ENCODE data around the gene TCF12.

TCF12 gene

DNA sequence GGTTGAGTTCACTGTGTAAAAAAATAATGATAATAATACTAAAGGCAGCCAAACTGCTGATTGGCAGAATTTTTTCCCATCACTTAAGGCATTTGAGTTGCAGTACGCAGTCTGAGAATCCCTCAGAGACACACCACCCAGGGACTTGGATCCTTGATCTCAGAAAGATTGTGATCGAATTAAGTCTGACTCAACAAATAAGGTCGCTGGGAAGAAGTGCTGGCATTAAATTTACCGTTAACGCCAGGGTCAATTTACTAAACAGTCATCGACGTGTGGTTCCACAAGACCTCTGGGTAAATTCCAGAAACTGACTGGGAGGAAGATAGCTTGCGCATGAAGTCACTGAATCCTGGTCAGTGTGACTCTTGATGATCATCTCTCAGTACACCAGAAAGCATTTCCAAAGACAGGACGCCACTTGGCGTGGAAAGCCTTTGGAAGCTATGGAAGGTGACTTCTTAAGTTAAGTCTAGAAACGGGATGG, 409.6 kb downstream of the TCF12 start:
- no peaks in the 10 kb centered on the region for H3K9me3 ChIP-seq
- in situ Hi-C loops (cut with MboI; ENCODE audit: low sequenced_read_pairs), result no loop called here
- H3K27me3 ChIP-seq (ENCODE audit: low read depth), result no peaks in the 10 kb centered on the region; the same call in 1 of the 2 replicates
- no peak overlapping the region for H3K4me3 ChIP-seq
- peaks cover 6% of the 10 kb centered on the region for H3K4me1 ChIP-seq
- DNase-seq (ENCODE audit: low spot score in 2 of 2), result no peak
- H3K36me3 ChIP-seq (replicated peaks), result no peaks in the 10 kb centered on the region

DNA sequence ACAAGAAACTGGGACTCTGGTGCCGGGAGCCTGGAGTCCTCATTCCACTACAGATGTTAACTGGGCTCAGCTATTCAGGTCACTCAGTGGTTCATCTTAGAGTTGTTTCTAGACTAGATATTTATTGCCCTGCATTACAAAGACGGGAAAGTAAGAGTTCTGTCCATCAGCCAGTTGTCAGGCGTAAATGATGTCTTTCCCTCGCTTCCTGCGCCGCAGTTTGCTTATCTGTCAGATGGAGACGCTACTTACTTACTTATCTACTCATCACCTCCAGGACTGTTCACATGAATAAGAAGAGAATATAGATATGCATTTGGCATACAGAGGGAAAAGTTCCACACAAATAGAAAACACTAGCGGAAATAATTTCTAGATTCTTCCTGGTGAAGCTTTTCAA, 410.0 kb downstream of the TCF12 start:
- H3K4me3 ChIP-seq, result no peak overlapping the region
- in situ Hi-C loops (cut with MboI; ENCODE audit: low sequenced_read_pairs), result no loop called here

DNA sequence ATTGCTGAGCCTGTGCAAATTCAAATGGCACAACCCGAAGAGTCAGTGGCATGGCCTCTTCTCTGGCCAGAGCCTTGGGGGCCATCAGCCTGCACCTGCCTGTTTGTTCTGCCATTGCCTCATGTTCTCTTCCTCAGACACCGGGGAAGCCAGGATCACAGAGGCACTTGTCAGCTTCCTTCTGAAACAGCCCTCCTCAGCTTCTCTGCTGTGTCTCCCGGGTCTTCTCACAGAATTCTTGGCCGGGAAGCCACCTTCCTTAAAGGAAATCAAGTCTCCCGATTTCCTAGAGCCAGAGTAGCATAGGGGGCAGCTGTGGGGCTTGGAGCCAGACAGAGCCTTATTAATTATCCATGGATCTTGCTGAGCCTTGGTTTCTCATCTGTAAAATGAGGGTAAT, 410.5 kb downstream of the TCF12 start:
- H3K27me3 ChIP-seq (ENCODE audit: low read depth), result no peaks in the 10 kb centered on the region; the same call in 1 of the 2 replicates
- in situ Hi-C loops (cut with MboI; ENCODE audit: low sequenced_read_pairs), result no loop called here

More for the DNA sequence above, 410.0 kb downstream of the TCF12 start:
- H3K4me1 ChIP-seq, result peaks cover 5% of the 10 kb centered on the region
- no peaks in the 10 kb centered on the region for H3K36me3 ChIP-seq (replicated peaks)
- no peaks in the 10 kb centered on the region; the same call in 1 of the 2 replicates for H3K27me3 ChIP-seq (ENCODE audit: low read depth)
- DNase-seq (ENCODE audit: low spot score in 2 of 2), result no peak
- no peaks in the 10 kb centered on the region for H3K9me3 ChIP-seq

DNA sequence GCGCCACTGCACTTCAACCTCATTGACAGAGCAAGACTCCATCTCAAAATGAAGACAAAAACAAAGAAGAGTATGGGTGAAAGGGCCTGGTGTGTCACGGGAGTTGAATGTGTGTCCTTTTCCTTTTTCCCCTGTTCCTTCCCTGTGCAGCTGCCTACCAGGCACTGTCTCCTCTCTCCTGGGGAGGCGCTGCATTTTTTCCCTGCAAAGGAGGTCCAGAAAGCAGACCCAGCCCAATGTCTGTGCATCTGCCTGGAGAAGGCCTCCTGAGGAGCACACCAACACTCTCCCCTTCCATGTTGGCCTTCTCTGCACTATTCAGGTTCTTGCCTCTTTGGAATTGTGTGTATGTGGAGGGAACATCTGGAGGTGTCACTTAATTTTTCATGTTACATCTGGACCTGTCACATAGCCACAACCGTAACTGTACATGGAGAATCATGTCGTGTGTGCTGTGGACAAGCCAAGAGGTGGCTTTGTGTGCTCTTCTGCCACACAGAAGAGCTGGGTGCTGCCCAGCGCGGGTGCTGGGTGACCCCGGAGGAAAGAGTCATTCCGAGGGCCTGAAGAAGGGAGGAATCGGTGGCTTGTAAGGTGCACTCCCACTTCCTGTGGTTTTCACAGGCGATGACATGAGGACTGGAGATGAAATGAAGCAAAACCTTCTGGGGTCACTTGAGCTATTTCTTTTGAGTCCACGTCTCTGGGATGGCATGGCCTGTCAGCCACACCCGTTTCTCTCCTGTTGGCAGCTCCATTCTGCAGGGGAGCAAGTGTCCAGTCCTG, 411.3 kb downstream of the TCF12 start:
- in situ Hi-C loops (cut with MboI; ENCODE audit: low sequenced_read_pairs), result no loop called here
- H3K4me1 ChIP-seq, result peaks cover under 1% of the 10 kb centered on the region; the same call in 1 of the 2 replicates
- no peak for DNase-seq (ENCODE audit: low spot score in 2 of 2)

More for the DNA sequence above, 410.5 kb downstream of the TCF12 start:
- no peaks in the 10 kb centered on the region for H3K9me3 ChIP-seq
- peaks cover 4% of the 10 kb centered on the region for H3K4me1 ChIP-seq
- no peak overlapping the region for H3K4me3 ChIP-seq
- H3K36me3 ChIP-seq (replicated peaks), result no peaks in the 10 kb centered on the region
- DNase-seq (ENCODE audit: low spot score in 2 of 2), result no peak

DNA sequence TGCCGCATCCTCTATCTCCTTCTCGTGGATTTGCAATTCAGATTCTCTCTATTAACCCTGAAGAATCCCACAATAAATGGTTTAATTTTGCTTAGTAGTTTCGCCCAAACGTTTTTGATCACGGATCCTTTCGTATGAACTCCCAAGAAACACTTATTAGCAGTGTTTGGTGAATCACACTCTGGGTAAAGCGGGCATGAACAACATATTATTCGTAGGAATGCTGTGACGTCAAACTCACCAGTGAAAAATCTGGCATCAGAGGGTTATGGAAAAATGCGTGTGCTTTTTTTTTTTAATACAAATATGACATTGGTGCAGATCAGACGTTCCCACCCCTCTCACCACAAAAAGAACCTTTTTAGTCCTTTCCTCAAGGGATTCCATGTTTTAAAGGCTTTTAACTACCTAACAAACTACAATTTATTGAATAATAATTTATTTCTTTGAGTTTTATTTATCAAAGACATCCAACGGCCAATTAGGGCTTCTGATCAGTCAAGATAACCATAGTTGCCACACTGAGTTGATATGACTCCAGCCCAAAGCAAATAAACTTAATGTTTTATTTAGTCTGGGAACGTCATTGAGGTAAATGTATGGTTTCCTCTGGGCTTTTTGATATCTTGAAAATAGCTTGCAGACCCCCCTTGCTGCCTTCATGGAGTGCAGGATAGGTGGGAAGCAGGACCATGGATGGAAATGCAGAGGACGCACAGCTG, 412.3 kb downstream of the TCF12 start:
- Histone ChIP-seq H3K9me3 (no peaks in the 10 kb centered on the region), H3K27me3 (ENCODE audit: low read depth) (no peaks in the 10 kb centered on the region; the same call in 1 of the 2 replicates), H3K4me3 (no peak overlapping the region), H3K36me3 (replicated peaks) (no peaks in the 10 kb centered on the region), H3K4me1 (no peaks in the 10 kb centered on the region)
- DNase-seq (ENCODE audit: low spot score in 2 of 2), result no peak
- in situ Hi-C loops (cut with MboI; ENCODE audit: low sequenced_read_pairs), result no loop called here

More for the DNA sequence above, 411.3 kb downstream of the TCF12 start:
- no peaks in the 10 kb centered on the region for H3K9me3 ChIP-seq
- H3K36me3 ChIP-seq (replicated peaks), result no peaks in the 10 kb centered on the region
- no peak overlapping the region for H3K4me3 ChIP-seq
- no peaks in the 10 kb centered on the region; the same call in 1 of the 2 replicates for H3K27me3 ChIP-seq (ENCODE audit: low read depth)

DNA sequence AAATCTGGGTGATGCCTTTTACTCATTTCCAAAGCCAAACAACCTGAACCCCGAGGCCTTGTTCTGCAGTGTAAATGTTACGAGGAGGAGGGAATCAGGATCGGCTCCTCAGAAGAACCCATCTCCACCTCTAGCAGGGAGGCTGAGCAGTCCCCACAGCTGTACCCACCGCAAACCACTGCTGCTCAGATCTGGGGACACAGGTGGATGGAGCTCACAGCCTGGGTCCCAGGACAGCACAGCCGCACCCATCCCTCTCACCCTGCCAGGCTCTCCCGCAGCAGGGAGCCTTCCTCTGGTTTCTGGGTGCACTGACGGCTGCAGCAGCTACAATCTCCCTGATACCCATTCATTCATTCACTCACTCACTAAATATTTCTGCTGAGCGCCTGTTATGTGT, 413.9 kb downstream of the TCF12 start:
- in situ Hi-C loops (cut with MboI; ENCODE audit: low sequenced_read_pairs), result no loop called here
- DNase-seq (ENCODE audit: low spot score in 2 of 2), result no peak
- no peaks in the 10 kb centered on the region for H3K9me3 ChIP-seq
- H3K27me3 ChIP-seq (ENCODE audit: low read depth), result no peaks in the 10 kb centered on the region; the same call in 1 of the 2 replicates
- H3K4me3 ChIP-seq, result no peak overlapping the region
- no peaks in the 10 kb centered on the region for H3K4me1 ChIP-seq
- no peaks in the 10 kb centered on the region for H3K36me3 ChIP-seq (replicated peaks)

DNA sequence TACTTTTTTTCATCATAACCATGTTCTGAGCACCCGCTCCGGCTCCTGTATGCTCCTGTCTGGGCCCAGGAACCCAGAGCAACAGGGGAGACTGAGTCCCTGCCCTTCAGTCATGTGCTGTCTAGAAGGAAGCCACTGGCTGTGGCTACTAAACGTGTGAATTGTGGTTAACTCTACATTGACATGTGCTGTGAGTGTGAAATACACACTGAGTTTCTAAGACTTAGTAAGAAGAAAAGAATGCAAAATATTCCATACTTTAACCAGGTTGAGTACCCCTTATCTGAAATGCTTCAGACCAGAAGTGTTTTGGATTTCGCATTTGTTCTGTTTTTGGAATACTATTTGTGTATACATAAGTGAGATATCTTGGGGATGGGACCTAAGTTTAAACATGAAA, 415.0 kb downstream of the TCF12 start:
- no peak for DNase-seq (ENCODE audit: low spot score in 2 of 2)
- in situ Hi-C loops (cut with MboI; ENCODE audit: low sequenced_read_pairs), result no loop called here
- no peak overlapping the region for H3K4me3 ChIP-seq
- H3K4me1 ChIP-seq, result no peaks in the 10 kb centered on the region
- H3K36me3 ChIP-seq (replicated peaks), result no peaks in the 10 kb centered on the region
- H3K27me3 ChIP-seq (ENCODE audit: low read depth), result no peaks in the 10 kb centered on the region
- no peaks in the 10 kb centered on the region for H3K9me3 ChIP-seq

DNA sequence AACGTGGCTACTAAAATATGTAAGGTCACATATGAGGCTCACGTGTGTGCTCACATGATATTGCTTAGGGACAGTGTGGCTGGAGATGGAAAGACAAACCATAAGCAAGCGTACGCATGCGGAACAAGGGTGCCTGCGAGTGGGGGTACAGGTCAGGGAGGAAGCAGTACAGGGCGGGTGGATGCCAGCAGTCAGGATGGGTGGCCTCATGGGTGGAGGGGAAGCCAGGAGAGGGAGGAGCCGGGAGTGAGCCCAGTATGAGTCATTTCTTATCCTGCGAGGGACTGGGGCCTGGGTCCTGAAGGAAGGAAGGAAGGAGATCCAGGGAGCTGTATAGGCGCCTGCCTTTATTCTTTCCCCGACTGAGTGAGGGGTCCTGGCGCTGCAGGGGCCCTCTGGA, 415.8 kb downstream of the TCF12 start:
- no peaks in the 10 kb centered on the region for H3K9me3 ChIP-seq
- DNase-seq (ENCODE audit: low spot score in 2 of 2), result no peak
- H3K36me3 ChIP-seq (replicated peaks), result no peaks in the 10 kb centered on the region
- H3K4me1 ChIP-seq, result no peaks in the 10 kb centered on the region
- no peak overlapping the region for H3K4me3 ChIP-seq
- in situ Hi-C loops (cut with MboI; ENCODE audit: low sequenced_read_pairs), result no loop called here
- no peaks in the 10 kb centered on the region for H3K27me3 ChIP-seq (ENCODE audit: low read depth)

DNA sequence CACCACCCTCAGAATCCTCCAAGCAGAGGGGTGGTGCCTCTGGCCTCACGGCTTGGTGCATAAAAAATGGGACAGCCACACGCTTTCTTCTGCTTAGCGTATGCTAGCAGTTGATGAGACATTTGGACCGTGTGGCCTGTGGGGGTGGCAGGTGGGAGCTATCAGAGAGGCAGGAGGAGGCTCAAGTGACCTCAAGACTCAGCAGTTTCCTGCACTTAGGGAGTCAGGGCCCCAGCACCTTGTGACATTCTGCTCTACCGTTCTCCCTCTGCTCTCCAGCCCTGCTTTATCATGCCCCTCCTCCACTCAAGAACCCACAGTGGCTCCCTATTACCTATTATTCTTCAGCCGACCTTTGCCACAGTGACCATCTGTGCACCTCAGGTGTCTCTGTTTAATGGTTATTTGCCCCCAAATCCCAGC, 416.9 kb downstream of the TCF12 start:
- Histone ChIP-seq H3K4me1 (no peaks in the 10 kb centered on the region), H3K9me3 (no peaks in the 10 kb centered on the region), H3K36me3 (replicated peaks) (no peaks in the 10 kb centered on the region), H3K4me3 (no peak overlapping the region), H3K27me3 (ENCODE audit: low read depth) (no peaks in the 10 kb centered on the region)
- no peak for DNase-seq (ENCODE audit: low spot score in 2 of 2)
- in situ Hi-C loops (cut with MboI; ENCODE audit: low sequenced_read_pairs), result no loop called here

DNA sequence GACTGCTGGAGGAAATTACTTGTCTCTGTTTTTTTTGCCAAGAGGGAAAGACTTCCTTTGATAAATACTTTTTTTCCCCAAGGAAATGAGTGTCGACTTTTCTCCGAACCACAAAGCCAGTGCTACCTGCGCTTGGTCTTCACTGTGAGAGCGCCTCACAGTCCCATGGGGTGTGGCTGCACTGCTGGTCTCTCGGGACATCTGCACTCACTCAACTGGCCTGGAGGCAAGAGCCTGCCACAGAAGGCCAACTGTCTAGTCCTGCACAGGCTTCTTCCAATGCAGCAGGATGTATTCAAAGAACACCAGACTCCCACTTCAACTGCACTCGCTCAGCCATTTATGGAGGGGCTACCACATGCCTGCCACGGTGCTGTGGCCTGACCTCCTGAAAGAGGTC, 417.3 kb downstream of the TCF12 start:
- no peaks in the 10 kb centered on the region for H3K4me1 ChIP-seq
- in situ Hi-C loops (cut with MboI; ENCODE audit: low sequenced_read_pairs), result no loop called here

DNA sequence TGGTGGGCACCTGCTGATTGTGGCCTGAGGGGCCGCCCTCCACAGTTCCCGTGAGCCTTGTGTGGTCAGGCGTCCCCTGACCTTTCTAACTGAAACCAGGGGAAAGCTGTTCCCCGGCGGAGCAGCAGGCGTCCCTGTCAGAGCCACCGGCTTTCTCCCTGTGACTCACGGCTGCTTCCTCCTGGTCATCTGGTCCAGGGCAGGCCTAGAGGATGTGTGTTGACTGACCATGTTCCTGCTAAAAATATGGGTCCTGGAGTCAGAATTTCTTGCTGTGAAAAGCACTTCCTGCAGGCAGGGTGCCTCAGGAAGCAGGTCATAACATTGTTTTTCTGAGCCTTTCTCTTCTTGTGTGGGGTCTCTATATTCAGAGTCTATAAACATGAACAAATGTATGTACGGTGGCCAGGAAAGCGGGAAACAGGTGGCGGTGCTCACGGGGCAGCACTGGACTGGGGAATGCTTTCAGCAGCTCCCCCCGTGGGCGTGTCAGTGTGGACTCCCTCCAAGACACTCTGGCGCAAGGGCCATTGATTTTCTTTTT, 419.5 kb downstream of the TCF12 start:
- Histone ChIP-seq H3K27me3 (ENCODE audit: low read depth) (no peaks in the 10 kb centered on the region), H3K4me3 (no peak overlapping the region), H3K4me1 (no peaks in the 10 kb centered on the region), H3K36me3 (replicated peaks) (no peaks in the 10 kb centered on the region), H3K9me3 (no peaks in the 10 kb centered on the region)
- in situ Hi-C loops (cut with MboI; ENCODE audit: low sequenced_read_pairs), result no loop called here
- DNase-seq (ENCODE audit: low spot score in 2 of 2), result peak in 1 of 2 experiments; percentile 42

More for the DNA sequence above, 417.3 kb downstream of the TCF12 start:
- no peak for DNase-seq (ENCODE audit: low spot score in 2 of 2)
- no peak overlapping the region for H3K4me3 ChIP-seq
- no peaks in the 10 kb centered on the region for H3K9me3 ChIP-seq
- no peaks in the 10 kb centered on the region for H3K27me3 ChIP-seq (ENCODE audit: low read depth)
- H3K36me3 ChIP-seq (replicated peaks), result no peaks in the 10 kb centered on the region

DNA sequence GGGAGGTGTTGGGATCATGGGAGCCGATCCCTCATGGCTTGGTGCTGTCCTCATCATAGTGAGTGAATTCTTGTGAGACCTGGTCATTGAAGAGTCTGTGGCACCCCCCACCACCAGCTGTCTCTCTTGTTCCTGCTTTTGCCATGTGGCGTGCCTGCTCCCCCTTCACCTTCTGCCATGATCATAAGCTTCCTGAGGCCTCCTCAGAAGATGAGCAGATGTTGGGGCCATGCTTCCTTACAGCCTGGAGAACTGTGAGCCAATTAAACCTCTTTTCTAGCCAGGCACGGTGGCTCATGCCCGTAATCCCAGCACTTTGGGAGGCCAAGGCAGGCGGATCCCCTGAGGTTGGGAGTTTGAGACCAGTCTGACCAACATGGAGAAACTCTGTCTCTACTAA, 420.9 kb downstream of the TCF12 start:
- H3K4me1 ChIP-seq, result no peaks in the 10 kb centered on the region
- no peaks in the 10 kb centered on the region for H3K27me3 ChIP-seq (ENCODE audit: low read depth)
- no peak overlapping the region for H3K4me3 ChIP-seq
- in situ Hi-C loops (cut with MboI; ENCODE audit: low sequenced_read_pairs), result no loop called here
- no peaks in the 10 kb centered on the region for H3K9me3 ChIP-seq
- no peak for DNase-seq (ENCODE audit: low spot score in 2 of 2)
- no peaks in the 10 kb centered on the region for H3K36me3 ChIP-seq (replicated peaks)
